Measurements from ENCODE around the gene ESRRB. TPM values are rescaled to one million over a fixed set of nuclear protein-coding genes. Genes with fewer than 3 reads are reported as not detected.

The ESRRB gene
- total RNA-seq, 1 donor from 2014 or later, result 0.15 TPM

DNA sequence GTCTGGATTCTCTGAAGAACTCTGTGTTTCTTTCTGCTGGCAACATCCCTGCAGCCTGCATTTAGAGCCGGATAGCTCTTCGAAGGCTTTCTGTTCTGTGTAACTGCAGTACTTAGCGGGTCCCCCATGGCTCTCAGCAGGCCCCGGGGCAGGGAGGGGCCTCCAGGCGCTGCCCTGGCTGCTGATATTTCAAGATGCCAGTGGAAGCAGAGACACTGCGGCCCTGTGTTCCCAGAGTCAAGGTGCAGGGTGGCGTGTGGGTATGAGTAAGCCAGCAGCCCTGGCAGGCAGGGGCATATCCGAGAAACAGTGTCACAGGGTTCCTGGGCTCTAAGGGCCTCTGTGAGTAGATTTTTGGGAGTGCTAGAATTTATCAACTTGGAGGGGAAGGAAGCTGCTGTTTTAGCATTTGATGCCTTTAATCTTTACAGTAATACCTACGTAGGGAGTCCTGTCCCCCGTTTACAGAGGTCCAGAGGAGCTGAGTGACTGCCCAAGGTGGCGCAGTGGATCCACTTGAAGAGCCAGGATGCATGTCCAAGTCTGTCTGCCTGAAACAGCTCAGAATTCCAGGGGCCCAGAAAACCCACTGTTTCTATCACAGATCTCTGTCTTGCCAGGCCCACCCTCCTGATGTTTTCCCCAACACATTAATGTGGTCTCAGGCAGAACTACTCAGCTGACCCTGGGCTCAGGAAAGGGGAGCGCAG, 16.2 kb downstream of the ESRRB start:
- no peaks in the 10 kb centered on the region for H3K36me3 Mint-ChIP-seq (ENCODE audit: low read depth)
- H3K27ac Mint-ChIP-seq (ENCODE audit: unreplicated experiment), result no peak overlapping the region
- H3K27me3 Mint-ChIP-seq (ENCODE audit: low read depth), result peaks cover 19% of the 10 kb centered on the region
- H3K4me1 Mint-ChIP-seq (ENCODE audit: low read depth), result no peaks in the 10 kb centered on the region
- DNase-seq (ENCODE audit: low spot score), result no peak
- no peak for TF ChIP-seq CTCF (IDR thresholded peaks at IDR 0.05)
- no peak overlapping the region for H3K4me3 Mint-ChIP-seq (ENCODE audit: unreplicated experiment)
- H3K9me3 Mint-ChIP-seq (ENCODE audit: low read depth), result no peaks in the 10 kb centered on the region

DNA sequence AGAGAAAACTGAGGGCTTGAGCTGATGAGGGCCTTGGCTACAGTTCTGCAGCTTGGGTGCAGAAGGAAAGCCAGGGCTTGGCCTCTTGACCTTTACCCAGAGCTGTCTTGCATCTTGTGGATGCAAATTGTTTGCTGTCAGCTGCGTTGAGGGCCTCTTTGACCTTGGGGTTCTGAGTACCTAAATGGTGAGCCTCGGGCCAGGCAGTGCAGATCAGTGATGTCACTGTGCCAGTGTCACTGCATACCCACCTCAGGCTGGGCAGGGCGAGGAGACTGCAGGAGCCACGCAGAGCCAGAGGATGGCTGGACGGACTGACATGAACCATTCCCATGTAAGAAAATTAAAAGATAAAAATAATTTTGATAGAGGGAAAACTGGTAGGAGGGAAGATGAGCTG, 18.6 kb downstream of the ESRRB start:
- Mint-ChIP-seq H3K4me3 (ENCODE audit: unreplicated experiment) (no peak overlapping the region), H3K9me3 (ENCODE audit: low read depth) (no peaks in the 10 kb centered on the region), H3K36me3 (ENCODE audit: low read depth) (no peaks in the 10 kb centered on the region), H3K27me3 (ENCODE audit: low read depth) (peaks cover 33% of the 10 kb centered on the region), H3K4me1 (ENCODE audit: low read depth) (no peaks in the 10 kb centered on the region), H3K27ac (ENCODE audit: unreplicated experiment) (no peak overlapping the region)
- no peak for TF ChIP-seq CTCF (IDR thresholded peaks at IDR 0.05)
- peak; percentile 54 for DNase-seq (ENCODE audit: low spot score)

GRCh38 chr14:76395161-76395560, 19.2 kb downstream of the ESRRB start:
- no peak for DNase-seq (ENCODE audit: low spot score)
- H3K27ac Mint-ChIP-seq (ENCODE audit: unreplicated experiment), result no peak overlapping the region
- H3K27me3 Mint-ChIP-seq (ENCODE audit: low read depth), result peaks cover 32% of the 10 kb centered on the region
- TF ChIP-seq CTCF (IDR thresholded peaks at IDR 0.05), result no peak
- H3K4me1 Mint-ChIP-seq (ENCODE audit: low read depth), result no peaks in the 10 kb centered on the region
- no peaks in the 10 kb centered on the region for H3K9me3 Mint-ChIP-seq (ENCODE audit: low read depth)
- no peaks in the 10 kb centered on the region for H3K36me3 Mint-ChIP-seq (ENCODE audit: low read depth)
- no peak overlapping the region for H3K4me3 Mint-ChIP-seq (ENCODE audit: unreplicated experiment)

DNA sequence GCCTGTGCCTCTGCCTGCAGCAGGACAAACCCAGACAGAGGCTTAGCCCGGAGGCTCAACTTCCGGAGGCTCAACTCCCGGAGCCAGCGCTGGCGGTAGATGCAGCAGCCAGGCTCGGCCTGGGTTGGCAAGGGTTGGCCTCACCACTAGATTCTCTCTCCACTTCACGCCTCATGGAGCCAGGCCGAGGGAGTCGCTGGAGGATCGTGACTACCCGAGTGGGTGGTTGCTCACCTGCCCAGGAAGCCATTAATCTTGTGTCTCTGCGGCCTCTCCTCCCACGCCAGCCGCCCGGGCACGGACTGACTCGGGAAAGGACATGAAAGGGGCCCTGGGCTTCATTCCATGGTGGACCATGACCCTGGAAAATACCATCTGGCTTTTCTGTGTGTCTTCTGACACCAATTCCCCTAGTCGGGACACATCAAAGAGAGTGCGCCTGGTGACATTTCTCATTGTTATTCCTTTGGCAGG, 20.8 kb downstream of the ESRRB start:
- no peaks in the 10 kb centered on the region for H3K36me3 Mint-ChIP-seq (ENCODE audit: low read depth)
- DNase-seq (ENCODE audit: low spot score), result no peak
- H3K27me3 Mint-ChIP-seq (ENCODE audit: low read depth), result peaks cover 38% of the 10 kb centered on the region
- no peak for TF ChIP-seq CTCF (IDR thresholded peaks at IDR 0.05)
- no peak overlapping the region for H3K4me3 Mint-ChIP-seq (ENCODE audit: unreplicated experiment)
- H3K27ac Mint-ChIP-seq (ENCODE audit: unreplicated experiment), result no peak overlapping the region
- no peaks in the 10 kb centered on the region for H3K4me1 Mint-ChIP-seq (ENCODE audit: low read depth)
- no peaks in the 10 kb centered on the region for H3K9me3 Mint-ChIP-seq (ENCODE audit: low read depth)

GRCh38 chr14:76405627-76406026, 29.7 kb downstream of the ESRRB start:
- no peak for DNase-seq (ENCODE audit: low spot score)
- TF ChIP-seq CTCF (IDR thresholded peaks at IDR 0.05), result no peak
- Mint-ChIP-seq H3K9me3 (ENCODE audit: low read depth) (no peaks in the 10 kb centered on the region), H3K36me3 (ENCODE audit: low read depth) (no peaks in the 10 kb centered on the region), H3K27me3 (ENCODE audit: low read depth) (peaks cover 29% of the 10 kb centered on the region), H3K4me3 (ENCODE audit: unreplicated experiment) (no peak overlapping the region), H3K4me1 (ENCODE audit: low read depth) (no peaks in the 10 kb centered on the region), H3K27ac (ENCODE audit: unreplicated experiment) (no peak overlapping the region)

All from chondrocyte (in vitro differentiated cells).